DMS53 (cell line): ENCODE results near the gene TATDN3.
"Not testable (repeated sequence)": the region's sequence is repeated elsewhere in the genome, so short reads cannot be mapped to it uniquely, and the experiment has no call there.

ENCODE experiments used
- DNase-seq: peaks from one replicate; lab custom pipeline; 2025; lab: John Stamatoyannopoulos, UW

The TATDN3 gene, protein sequence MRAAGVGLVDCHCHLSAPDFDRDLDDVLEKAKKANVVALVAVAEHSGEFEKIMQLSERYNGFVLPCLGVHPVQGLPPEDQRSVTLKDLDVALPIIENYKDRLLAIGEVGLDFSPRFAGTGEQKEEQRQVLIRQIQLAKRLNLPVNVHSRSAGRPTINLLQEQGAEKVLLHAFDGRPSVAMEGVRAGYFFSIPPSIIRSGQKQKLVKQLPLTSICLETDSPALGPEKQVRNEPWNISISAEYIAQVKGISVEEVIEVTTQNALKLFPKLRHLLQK

DNA sequence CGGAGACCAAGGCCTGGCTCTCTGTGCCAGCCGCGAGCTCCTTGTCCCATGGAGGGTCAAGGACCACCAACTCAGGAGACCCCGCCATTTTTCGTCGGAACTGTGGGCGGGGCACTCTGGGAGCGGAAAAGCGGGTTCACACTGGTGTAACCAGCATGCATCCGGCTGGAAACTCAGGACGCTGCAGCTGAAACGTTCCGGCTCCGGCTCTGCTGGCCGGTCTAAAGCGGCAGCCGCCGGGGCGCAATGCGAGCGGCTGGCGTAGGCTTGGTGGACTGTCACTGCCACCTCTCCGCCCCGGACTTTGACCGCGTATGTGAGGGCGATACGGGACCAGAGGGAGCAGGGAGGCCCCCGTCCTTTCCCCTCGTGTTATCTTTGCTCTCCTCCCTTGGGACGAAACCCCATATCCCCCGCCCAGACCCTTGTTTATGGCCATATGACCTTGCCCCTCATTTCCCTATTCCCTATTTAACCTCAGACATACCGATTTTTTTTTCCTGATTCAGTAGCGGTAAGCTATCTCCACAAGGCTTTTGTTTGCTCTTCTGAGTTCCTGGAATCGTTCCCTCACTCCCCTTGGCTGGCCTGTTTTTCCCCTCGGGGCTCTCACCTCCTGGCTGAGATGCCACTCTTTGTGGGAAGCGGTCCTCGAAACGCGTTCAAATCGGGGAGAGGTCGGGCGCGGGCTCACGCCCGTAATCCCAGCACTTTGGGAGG is at the start of gene TATDN3, which contains the start of gene NSL1:
TATDN3 (plus strand) TSS at position 219 of the 720 bp plus-strand sequence; CDS start at position 247, 28 bp downstream.
NSL1 (minus strand) TSS at position 102 of the 720 bp plus-strand sequence; CDS start at position 88, 14 bp downstream.
- peak; percentile 97 for DNase-seq

GRCh38 chr1:212743901-212744475 is 47.7 kb upstream of the TATDN3 start:
- no peak for DNase-seq

DNA sequence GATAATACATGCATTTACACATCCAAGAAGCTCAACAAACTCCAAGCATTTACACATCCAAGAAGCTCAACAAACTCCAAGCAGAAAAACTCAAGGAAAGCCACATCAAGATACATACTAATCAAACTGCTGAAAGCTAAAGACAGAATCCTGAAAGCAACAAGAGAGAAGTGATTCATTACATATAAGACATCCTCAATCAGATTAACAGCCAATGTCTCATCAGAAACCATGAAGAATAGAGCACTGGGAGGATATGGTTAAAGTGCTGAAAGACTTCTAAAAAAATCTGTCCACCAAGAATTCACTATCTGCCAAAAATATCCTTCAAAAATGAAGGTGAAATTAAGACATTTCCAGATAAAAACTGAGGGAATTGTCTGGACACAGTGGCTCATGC is 46.4 kb upstream of the TATDN3 start:
- DNase-seq = no peak

- no peak for DNase-seq
These were observed 45.1 kb upstream of the TATDN3 start for GRCh38 chr1:212746546-212746945.

- peak; percentile 89 for DNase-seq
These were observed 41.7 kb upstream of the TATDN3 start for GRCh38 chr1:212749821-212750535.

- DNase-seq = no peak
These were observed 39.3 kb upstream of the TATDN3 start for GRCh38 chr1:212752252-212752933.

DNA sequence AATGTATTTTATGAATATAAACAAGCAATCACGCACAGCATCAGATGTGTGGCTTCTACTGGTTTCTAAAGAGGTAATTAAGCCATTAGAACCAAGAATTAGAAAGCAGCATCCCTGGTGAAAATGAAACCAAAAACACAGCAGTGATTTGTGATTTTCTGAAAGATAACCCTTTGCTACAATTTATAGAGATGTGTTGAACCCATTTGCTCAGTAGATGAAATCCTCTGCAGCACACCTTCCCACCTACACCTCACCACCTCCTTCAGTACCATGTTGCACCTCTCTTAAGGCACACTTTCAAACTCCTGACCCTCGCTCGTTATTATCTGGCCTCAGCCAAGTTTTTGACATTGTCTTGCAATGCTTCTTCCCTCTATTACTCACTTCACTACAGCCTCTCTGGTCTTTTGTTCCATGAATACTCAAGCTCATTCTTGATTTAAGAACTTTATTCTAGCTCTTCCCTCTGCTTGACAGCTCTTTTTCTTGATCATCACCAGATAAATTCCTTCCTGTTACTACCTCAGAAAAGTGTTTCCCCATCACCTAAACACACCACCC is 38.7 kb upstream of the TATDN3 start:
- DNase-seq = no peak

DNA sequence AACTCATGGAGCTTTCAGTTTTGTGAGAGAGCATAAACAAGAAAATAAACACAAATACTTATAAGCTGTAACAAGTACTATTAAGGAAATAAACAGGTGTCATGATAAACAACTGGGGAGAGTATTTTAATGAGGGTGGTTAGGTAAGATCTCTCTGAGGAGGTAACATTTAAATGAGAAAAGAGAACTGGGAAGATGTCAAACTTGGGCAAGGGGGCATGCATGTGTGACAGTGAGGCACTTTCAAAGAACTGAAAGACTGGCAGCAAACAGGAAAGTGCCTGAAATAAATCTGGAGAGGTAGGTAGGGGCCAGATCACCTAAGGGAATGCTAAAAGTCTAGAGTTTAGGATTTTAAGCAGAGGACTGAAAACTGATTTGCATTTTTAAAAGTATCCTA is 37.9 kb upstream of the TATDN3 start:
- DNase-seq = no peak

DNA sequence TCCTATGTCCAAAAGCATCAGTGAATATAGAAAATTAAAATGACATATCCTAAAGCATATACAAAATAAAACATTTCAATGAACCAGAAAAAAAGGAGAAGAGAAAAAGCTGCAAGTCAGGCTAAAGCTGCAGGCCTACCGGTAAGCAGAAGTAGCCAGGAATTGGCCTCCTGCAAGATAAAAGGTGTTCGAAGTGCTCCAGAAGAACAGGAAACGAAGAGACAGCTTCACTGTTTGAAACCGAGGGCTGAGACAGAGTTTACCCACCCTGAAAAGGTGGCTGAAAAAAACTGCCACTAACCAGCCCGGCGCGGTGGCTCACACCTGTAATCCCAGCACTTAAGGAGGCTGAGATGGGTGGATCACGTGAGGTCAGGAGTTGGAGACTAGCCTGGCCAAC is 37.5 kb upstream of the TATDN3 start:
- no peak for DNase-seq

GRCh38 chr1:212754680-212755079 is 37.0 kb upstream of the TATDN3 start:
- DNase-seq = no peak

DNA sequence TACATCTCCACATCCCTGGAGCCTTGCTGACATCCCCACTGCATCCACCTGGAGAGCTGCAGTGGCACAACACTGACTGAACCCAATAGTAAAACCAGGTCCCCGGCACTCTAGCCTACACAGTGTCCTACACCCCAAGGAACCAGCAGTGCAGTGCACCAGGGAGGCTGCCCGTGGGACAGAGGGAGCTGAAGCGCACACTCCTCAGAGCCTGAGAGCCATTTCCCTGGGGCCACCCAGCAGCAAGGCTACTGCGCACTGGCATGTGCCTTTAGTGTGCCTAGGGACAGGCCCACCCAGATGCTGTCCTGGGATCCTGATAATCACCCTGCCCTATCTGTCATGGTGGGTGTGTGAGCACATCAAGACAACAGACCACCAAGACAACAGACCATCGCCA is 32.0 kb upstream of the TATDN3 start:
- no peak for DNase-seq

DNA sequence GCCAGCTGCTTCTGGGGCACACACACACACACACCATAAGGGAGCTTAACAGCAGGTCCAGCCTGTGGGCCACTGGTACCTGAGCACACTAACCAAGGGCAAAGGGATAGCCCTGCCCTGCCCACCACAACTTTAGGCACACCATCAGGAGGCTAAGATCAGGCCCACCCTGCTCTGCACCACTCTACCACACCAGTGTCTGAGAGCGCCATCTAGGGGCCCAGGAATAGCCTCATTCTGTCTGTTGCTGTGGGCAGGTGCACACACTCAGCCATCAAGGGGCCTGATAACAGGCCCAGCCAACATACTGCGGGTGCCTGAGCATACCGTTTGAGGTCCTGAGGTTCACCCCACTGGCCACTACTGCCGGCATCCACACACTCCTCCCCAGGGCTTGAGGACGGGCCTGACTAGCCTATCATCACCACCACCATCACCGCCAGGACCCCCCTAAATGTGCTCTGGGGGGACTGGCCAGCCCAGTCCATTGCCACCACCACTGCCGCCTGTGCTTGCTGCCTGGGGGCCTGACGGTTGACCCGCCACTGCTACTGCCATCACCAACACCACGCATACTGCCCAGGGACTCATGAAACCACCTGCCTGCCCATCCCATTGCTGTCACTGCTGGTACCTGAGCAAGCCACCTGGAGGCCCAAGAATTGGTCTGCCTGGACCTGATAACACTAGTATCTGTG is 31.4 kb upstream of the TATDN3 start:
- DNase-seq = peak; percentile 65

DNA sequence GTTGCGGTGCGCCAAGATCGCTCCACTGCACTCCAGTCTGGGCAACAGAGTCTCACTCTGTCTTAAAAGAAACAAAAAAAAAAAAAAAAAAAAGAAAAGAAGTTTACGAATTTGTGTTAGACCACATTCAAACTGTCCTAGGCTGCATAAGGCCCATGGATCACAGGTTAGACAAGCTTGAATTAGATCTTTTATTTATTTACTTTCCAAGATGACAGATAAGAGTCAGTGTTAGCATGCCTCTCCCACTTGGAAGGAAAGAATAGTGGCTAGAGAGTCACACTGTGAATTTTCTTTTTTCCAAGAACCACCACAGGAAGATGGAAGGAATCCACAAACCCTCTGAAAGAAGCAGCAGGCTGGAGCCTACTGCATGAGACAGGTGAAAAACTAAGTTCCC is 29.5 kb upstream of the TATDN3 start:
- DNase-seq = no peak

DNA sequence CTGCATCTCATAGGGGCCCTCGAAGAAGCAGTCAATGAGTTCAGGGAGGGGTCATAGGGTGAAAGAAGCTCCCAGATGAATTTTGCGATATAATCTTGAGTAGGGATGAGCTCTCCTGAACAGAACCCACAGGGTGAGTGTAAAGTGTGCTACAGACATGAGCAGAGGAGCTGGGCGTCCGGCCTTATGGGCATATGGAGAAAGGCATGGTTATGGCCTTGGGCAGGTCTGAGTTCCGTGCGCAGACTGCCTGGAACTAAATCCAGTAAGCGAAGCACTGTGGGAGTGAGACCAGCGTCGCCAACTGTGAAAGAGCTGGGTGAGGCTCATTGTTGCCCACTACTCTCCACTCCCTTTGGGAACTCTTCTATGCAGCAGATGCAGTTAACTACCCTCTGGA is 28.9 kb upstream of the TATDN3 start:
- no peak for DNase-seq

DNA sequence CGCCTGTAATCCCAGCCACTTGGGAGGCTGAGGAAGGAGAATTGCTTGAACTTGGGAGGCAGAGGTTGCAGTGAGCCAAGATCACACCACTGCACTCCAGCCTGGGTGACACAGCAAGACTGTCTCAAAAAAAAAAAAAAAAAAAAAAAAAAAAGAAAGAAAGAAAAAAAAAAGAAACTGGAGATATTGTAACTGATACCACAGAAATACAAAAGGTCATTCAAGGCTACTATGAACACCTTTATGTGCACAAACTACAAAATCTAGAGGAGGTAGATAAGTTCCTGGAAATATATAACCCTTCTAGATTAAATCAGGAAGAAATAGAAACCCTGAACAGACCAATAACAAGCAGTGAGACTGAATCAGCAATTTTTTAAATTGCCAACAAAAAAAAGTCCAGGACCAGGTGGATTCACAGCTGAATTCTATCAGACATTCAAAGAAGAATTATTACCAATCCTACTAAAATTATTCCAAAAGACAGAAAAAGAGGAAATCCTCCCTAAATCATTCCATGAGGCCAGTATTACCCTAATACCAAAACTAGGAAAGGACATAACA is 26.9 kb upstream of the TATDN3 start:
- DNase-seq = not testable (repeated sequence)

DNA sequence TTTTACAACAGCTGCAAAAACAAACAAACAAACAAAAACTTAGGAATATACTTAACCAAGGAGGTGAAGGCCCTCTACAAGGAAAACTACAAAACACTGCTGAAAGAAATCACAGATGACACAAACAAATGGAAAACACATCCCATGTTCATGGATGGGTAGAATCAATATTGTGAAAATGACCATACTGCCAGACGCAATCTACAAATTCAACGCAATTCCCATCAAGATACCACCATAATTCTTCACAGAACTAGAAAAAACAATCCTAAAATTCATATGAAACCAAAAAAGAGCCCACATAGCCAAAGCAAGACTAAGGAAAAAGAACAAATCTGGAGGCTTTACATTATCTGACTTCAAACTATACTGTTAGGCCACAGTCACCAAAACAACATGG is 24.9 kb upstream of the TATDN3 start:
- DNase-seq = not testable (repeated sequence)

- no peak for DNase-seq
These were observed 22.1 kb upstream of the TATDN3 start for GRCh38 chr1:212769459-212770167.

GRCh38 chr1:212771341-212771740 is 20.4 kb upstream of the TATDN3 start:
- no peak for DNase-seq

GRCh38 chr1:212773011-212773410 is 18.7 kb upstream of the TATDN3 start:
- DNase-seq = no peak

DNA sequence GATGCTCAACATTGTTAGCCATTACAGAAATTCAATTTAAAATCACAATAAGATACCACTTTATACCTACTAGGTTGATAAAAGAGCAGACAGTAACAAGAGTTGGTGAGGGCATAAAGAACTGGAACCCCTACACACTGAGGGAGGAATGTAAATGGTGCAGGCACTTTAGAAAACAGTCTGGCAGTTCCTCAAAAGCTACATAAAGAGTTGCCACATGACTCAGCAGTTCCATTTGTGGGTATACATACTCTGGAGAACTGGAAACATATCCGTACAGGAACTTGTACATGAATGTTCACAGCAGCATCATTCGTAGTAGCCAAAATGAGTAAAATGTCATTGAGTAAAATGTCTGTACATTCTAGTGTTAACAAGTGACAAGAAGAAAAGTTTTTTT is 17.1 kb upstream of the TATDN3 start:
- peak; percentile 60 for DNase-seq
